Esophagus mucosa (tissue), 1 donor: ENCODE data around the gene ADPRHL1. TPM values are rescaled to one million over a fixed set of nuclear protein-coding genes. Genes with fewer than 3 reads are reported as not detected.
"Not testable (repeated sequence)": the region's sequence is repeated elsewhere in the genome, so short reads cannot be mapped to it uniquely, and the experiment has no call there.

Experiments
- ATAC-seq: fragments of 200-7000 bp; cut with Tn5 transposase; one replicate; pipeline ENCODE4 v1.9.1; 2020
- total RNA-seq: library from RNA; stranded (reverse); gene quantifications from one replicate; pipeline ENCODE4 v1.2.4, GENCODE V29; 2023
- donor health status: DM: yes; HTN: yes; CAD: no.

ADPRHL1 gene
- total RNA-seq, 1 donor from 2014 or later = 2.5 TPM

DNA sequence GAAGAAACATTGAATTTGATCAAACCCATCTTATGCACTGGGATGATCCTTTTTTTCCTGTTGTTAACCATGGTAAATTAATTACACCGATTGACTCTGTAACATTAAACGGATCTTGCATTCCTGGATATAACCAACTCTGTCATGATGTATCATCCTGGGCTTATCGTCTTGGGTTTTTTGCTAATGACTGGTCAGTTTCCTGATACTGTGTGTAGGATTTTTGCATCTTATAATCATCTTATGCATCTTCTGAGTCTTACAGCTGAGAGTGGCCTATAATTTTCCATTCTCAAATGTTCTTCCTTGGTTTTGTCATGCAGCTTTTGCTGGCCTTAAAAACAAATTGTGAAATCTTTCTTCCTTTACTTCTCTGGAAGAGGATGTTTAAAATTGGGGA is 24.4 kb upstream of the ADPRHL1 start:
- ATAC-seq = no peak

- no peak for ATAC-seq
These were observed 23.5 kb upstream of the ADPRHL1 start for GRCh38 chr13:113476811-113477210.

GRCh38 chr13:113475911-113476310 is 22.6 kb upstream of the ADPRHL1 start:
- no peak for ATAC-seq

DNA sequence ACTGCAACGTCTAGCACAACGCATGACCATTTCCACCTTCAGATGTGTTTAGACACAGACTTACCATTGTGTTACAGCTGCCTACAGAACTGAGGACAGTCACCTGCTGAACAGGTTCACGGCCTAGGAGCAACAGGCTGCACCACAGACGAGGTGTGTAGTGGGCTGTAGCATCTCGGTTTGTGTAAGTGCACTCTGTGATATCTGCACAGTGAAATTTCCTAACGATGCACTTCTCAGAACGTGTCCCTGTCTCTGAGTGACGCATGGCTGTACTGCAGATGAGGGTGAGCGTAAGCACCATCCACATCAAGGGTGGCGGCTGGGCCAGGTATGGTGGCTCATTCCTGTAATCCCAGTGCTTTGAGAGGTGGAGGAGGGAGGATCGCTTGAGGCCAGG is 22.0 kb upstream of the ADPRHL1 start:
- ATAC-seq = no peak

GRCh38 chr13:113474179-113474578 is 20.9 kb upstream of the ADPRHL1 start:
- no peak for ATAC-seq

GRCh38 chr13:113472355-113473025 is 19.2 kb upstream of the ADPRHL1 start:
- peak; percentile 65 for ATAC-seq

DNA sequence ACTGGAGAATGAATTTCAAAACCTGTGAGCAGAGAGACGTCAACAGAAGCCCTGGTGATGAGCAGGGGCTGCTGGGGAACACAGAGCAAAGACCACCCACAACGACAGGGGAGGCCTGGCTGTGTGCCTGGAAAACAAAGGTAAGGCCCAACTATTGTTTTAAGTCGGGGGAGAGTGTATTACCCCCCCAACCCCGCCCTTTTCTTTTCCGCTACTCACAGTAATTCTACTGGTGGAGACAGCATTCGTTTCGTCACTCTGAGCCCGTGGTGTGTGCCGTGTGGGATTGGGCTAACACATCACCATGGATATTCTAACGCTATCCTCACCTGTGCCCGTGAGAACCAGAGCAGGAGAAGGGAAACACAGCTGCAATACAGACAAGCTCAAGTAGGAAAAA is 18.6 kb upstream of the ADPRHL1 start:
- no peak for ATAC-seq

- not testable (repeated sequence) for ATAC-seq
These were observed 17.4 kb upstream of the ADPRHL1 start for GRCh38 chr13:113470635-113471163.

DNA sequence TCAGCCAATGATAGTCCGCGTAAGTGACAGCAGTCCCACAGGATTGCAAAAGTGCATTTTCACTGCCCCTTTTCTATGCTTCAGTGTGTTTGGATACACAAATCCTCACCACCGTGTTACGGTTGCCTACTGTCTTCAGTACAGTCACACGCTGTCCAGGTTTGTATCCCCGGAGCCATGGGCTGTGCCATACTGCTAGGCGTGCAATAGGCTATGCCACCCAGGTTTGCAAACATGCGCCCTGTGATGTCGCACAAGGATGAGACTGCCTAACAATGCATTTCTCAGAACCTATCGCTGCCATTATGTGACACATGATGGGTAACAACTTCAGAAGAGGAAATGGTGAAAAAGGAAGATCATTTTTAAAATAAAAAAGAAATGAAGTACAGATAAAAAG is 16.8 kb upstream of the ADPRHL1 start:
- no peak for ATAC-seq

DNA sequence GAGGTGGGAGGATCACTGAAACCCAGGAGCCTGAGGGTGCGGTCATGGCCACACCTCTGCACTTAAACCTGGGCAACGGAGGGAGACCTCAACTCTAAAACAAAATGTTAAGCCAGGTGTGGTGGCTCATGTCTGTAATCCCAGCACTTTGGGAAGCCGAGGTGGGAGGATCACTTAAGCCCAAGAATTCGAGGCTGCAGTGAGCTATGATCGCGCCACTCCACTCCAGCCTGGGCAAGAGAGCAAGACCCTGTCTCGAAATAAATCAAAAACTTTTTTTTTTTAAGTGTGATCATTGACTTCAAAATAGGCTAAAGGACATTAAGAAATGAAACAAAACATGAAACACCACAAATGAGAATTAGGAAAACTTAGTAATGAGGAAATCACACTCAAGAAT is 16.3 kb upstream of the ADPRHL1 start:
- ATAC-seq = no peak

GRCh38 chr13:113468472-113469201 is 15.3 kb upstream of the ADPRHL1 start:
- ATAC-seq = no peak

DNA sequence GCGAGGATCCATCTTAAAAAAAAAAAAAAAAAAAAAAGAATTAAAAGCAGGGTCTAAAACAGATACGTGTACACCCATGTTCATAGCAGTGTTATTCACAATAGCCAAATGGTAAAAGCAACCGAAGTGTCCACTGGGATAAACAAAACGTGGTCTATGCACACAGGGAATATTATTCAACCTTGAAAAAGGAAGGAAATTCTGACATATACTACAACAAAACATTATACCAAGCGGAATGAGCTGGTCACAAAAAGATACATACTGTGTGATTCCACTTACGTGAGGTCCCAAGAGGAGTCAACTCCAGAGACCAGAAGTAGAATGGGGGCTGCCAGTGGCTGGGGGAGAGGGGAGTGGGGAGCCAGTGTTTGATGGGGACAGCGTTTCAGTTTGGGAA is 14.7 kb upstream of the ADPRHL1 start:
- no peak for ATAC-seq

- ATAC-seq = no peak
These were observed 13.1 kb upstream of the ADPRHL1 start for GRCh38 chr13:113466383-113466782.

DNA sequence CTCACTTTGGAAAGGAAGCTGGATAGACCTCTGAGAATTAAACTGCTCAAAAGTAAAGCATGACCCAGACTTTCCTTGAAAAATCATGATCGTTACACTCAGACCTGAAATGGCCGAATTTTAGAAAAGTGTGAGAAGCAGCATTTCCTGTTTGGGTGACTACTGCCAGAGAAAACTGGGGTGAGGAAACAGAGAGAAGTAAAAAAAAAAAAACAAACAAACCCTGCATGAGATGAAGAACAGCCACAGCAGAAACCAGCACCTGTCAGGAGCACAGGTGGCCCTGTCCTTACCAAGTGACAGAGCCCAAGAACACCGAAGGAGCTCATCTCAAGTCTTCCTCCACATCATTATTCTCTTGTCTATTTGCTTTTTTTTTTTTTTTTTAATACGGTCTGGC is 12.0 kb upstream of the ADPRHL1 start:
- ATAC-seq = no peak

GRCh38 chr13:113464476-113464875 is 11.2 kb upstream of the ADPRHL1 start:
- ATAC-seq = no peak

GRCh38 chr13:113461022-113461751 is 7.9 kb upstream of the ADPRHL1 start:
- no peak for ATAC-seq

DNA sequence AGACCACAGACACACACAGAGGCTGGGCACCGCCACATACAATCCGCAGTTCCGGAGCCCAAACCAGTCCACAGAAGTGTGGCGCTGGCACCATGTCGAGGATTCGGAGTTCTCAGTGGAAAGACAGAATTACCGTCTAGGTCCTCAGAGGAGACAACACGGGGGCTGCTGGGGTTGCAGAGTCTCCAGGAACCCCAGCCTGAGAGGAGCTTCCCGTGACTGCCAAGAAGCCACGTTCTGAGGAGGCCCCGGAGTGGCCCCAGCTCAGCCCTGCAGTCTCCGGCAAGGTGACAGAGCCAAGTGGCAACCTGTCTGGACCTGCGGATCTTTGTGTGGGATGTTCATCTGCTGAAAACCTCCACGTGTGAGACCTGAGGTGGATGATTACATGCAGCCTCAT is 7.3 kb upstream of the ADPRHL1 start:
- ATAC-seq = no peak

- no peak for ATAC-seq
These were observed 6.8 kb upstream of the ADPRHL1 start for GRCh38 chr13:113460064-113460555.

- no peak for ATAC-seq
These were observed 5.2 kb upstream of the ADPRHL1 start for GRCh38 chr13:113458253-113459065.

DNA sequence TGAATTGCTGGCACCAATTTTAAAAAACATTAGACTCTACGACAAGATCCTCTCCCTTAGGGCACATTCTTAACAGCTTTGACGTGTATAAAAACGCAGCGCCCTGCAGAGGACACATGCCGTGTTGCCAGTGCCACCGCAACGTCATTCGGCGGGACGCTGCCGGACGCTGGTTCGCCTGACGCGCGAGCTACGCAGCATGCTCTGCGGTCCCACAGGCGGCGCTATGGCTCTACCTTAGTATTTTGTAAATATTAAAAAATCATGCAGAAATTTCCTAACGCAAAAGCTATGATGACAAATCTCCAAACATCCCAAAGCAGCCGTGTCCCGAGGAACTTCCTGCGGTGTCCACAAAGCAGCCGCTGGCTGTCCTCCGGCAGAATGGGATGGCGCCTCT is 4.2 kb upstream of the ADPRHL1 start:
- ATAC-seq = no peak

DNA sequence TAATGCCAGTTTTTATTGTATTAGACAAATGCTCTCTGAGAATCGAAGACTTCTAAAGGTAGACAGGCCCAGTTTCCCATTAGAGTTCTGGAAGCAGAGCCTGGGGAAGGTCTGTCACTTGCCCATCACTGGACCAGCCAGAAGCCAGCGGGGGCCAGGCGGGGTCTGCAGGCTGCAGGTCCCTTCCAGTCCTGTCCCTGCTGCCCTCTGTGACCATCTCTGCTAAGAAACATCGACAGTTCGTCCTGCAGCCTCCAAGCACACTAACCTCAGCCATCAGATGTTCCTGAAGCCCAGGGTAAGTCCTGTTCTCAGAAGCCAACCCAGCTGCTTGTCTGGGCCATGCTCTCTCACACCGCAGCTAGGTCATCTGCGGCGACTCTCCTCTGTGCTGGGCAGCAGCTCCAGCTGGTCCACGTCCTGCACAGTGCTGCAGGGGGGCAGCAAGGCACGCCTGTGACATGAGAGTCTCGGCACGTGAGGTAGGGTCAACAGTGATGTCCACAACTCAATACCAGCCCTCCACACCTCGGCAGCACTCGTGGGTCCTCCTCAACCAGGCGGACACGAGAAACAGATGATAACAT is 2.9 kb upstream of the ADPRHL1 start:
- no peak for ATAC-seq

DNA sequence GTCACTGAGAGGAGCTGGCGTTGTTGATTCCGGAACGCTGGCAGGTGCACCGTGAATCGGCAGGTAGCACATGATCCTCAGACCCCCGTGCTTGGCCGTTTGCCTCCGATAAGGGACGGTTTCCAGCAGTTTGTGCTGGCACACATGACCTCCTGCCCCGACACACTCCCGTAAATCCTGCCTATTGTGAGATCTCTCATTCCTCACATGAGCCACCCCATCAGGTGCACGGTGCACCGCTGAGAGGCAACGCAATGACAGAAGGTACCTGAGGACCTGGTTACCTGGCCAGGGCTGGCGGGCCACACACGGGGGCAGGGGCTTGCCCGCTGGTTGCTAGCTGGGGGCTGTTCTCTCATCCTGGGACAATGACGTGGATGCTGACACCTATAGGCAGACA is 2.1 kb upstream of the ADPRHL1 start:
- no peak for ATAC-seq
